ENCODE data around the gene CFAP20. TPM values are rescaled to one million over a fixed set of nuclear protein-coding genes. Genes with fewer than 3 reads are reported as not detected.

The CFAP20 gene
- total RNA-seq, 1 donor from 2014 or later, result 24.9 TPM

DNA sequence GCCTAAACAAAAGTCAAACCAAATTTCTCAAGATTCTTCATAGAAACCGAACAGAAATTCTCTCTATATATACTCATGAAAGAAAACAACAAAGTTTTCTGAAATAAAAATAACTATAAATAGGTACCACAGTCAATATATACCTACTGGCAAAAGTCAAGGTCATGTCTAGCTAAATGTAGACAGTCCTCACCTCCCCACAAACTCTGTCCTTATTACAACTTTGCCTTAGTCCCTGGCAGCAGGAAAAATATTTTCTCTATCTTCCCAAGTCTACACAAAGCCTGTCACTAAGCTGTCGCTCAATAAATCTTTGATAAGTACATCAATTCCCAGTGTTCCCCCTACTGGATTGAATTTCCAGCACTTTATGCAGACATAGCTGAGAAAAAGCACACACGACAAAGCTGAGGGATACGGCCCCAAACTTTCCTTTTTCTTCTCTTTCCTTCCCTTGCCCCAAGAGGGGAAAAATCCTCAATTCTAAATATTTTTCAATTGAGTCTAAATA, 2.7 kb downstream of the CFAP20 start:
- TF ChIP-seq CTCF (IDR thresholded peaks at IDR 0.05), result no peak
- Mint-ChIP-seq H3K27me3 (no peaks in the 10 kb centered on the region), H3K4me3 (peak overlapping the region; percentile 63), H3K36me3 (ENCODE audit: low read depth) (peaks cover 4% of the 10 kb centered on the region), H3K9me3 (no peaks in the 10 kb centered on the region), H3K27ac (peak overlapping the region; percentile 69), H3K4me1 (peaks cover 66% of the 10 kb centered on the region)
- ChIA-PET POLR2A (interaction anchor here (0.7 kb wide), 1 partner anchor 728 kb away, joined by 3 read pairs; no protein-coding TSS in a partner anchor), CTCF (interaction anchor here (0.7 to 0.8 kb wide), 3 partner anchors 72 to 327 kb away, joined by 3 to 4 read pairs (median 3); no protein-coding TSS in a partner anchor)
- intact Hi-C loops (cut with micrococcal nuclease), result loop anchor here (5.0 to 10.0 kb wide), 4 partner anchors 388 to 1519 kb away; partner anchors contain the start of genes CIAPIN1, COQ9, MT2A and SETD6
- DNase-seq (no peak), ATAC-seq (ENCODE audit: low read depth) (no peak)

- Mint-ChIP-seq H3K36me3 (ENCODE audit: low read depth) (peaks cover 4% of the 10 kb centered on the region), H3K27ac (no peak overlapping the region), H3K9me3 (no peaks in the 10 kb centered on the region), H3K27me3 (no peaks in the 10 kb centered on the region), H3K4me3 (peak overlapping the region; percentile 15), H3K4me1 (peaks cover 70% of the 10 kb centered on the region)
- ChIA-PET POLR2A (interaction anchor here (0.7 kb wide), 1 partner anchor 728 kb away, joined by 3 read pairs; no protein-coding TSS in a partner anchor), CTCF (interaction anchor here (0.7 to 0.8 kb wide), 2 partner anchors 229 to 328 kb away, joined by 3 read pairs; no protein-coding TSS in a partner anchor)
- DNase-seq (no peak), ATAC-seq (ENCODE audit: low read depth) (no peak)
- no peak for TF ChIP-seq CTCF (IDR thresholded peaks at IDR 0.05)
- intact Hi-C loops (cut with micrococcal nuclease), result loop anchor here (5.0 to 10.0 kb wide), 4 partner anchors 389 to 1519 kb away; partner anchors contain the start of genes CIAPIN1, COQ9, MT2A and SETD6
Observed at GRCh38 chr16:58125781-58126335, 3.3 kb downstream of the CFAP20 start.

- peaks cover 75% of the 10 kb centered on the region for H3K4me1 Mint-ChIP-seq
- intact Hi-C loops (cut with micrococcal nuclease), result loop anchor here (5.0 to 10.0 kb wide), 4 partner anchors 390 to 1518 kb away; partner anchors contain the start of genes CIAPIN1, COQ9, MT2A and SETD6
- H3K27ac Mint-ChIP-seq, result no peak overlapping the region
- ChIA-PET CTCF (no interaction called here), POLR2A (no interaction called here)
- H3K4me3 Mint-ChIP-seq, result no peak overlapping the region
- H3K27me3 Mint-ChIP-seq, result no peaks in the 10 kb centered on the region
- DNase-seq (no peak), ATAC-seq (ENCODE audit: low read depth) (no peak)
- no peak for TF ChIP-seq CTCF (IDR thresholded peaks at IDR 0.05)
- H3K9me3 Mint-ChIP-seq, result no peaks in the 10 kb centered on the region
- peaks cover 4% of the 10 kb centered on the region for H3K36me3 Mint-ChIP-seq (ENCODE audit: low read depth)
Observed at GRCh38 chr16:58125041-58125440, 4.1 kb downstream of the CFAP20 start.

GRCh38 chr16:58124601-58124915, 4.6 kb downstream of the CFAP20 start:
- Mint-ChIP-seq H3K4me3 (no peak overlapping the region), H3K9me3 (no peaks in the 10 kb centered on the region), H3K36me3 (ENCODE audit: low read depth) (peaks cover 3% of the 10 kb centered on the region), H3K27ac (no peak overlapping the region), H3K27me3 (no peaks in the 10 kb centered on the region), H3K4me1 (peaks cover 72% of the 10 kb centered on the region)
- DNase-seq, result no peak
- no peak for TF ChIP-seq CTCF (IDR thresholded peaks at IDR 0.05)
- ATAC-seq (ENCODE audit: low read depth), result no peak
- intact Hi-C loops (cut with micrococcal nuclease), result loop anchor here (10.0 kb wide), 2 partner anchors 390 to 680 kb away; partner anchors contain the start of genes CIAPIN1, COQ9 and SETD6
- CTCF ChIA-PET, result no interaction called here
- POLR2A ChIA-PET, result no interaction called here

GRCh38 chr16:58123896-58124600, 5.1 kb downstream of the CFAP20 start:
- Mint-ChIP-seq H3K36me3 (ENCODE audit: low read depth) (no peaks in the 10 kb centered on the region), H3K27ac (no peak overlapping the region), H3K9me3 (no peaks in the 10 kb centered on the region), H3K27me3 (no peaks in the 10 kb centered on the region), H3K4me3 (no peak overlapping the region), H3K4me1 (peaks cover 67% of the 10 kb centered on the region)
- intact Hi-C loops (cut with micrococcal nuclease), result loop anchor here (2.0 to 10.0 kb wide), 3 partner anchors 225 to 679 kb away; partner anchors contain the start of genes CIAPIN1, COQ9 and SETD6
- POLR2A ChIA-PET, result no interaction called here
- ATAC-seq (ENCODE audit: low read depth), result no peak
- TF ChIP-seq CTCF (IDR thresholded peaks at IDR 0.05), result no peak
- DNase-seq, result no peak
- CTCF ChIA-PET, result interaction anchor here (0.7 kb wide), 1 partner anchor 100 kb away, joined by 3 read pairs; no protein-coding TSS in a partner anchor
